ENCODE results near the gene RANBP6. TPM values are rescaled to one million over a fixed set of nuclear protein-coding genes. Genes with fewer than 3 reads are reported as not detected.
"Not testable (repeated sequence)": the region's sequence is repeated elsewhere in the genome, so short reads cannot be mapped to it uniquely, and the experiment has no call there.

Gene RANBP6
- 47.6 and 48.7 TPM in 2 replicates for polyA plus RNA-seq
- polyA minus RNA-seq, result 185 and 191 TPM in 2 replicates

DNA sequence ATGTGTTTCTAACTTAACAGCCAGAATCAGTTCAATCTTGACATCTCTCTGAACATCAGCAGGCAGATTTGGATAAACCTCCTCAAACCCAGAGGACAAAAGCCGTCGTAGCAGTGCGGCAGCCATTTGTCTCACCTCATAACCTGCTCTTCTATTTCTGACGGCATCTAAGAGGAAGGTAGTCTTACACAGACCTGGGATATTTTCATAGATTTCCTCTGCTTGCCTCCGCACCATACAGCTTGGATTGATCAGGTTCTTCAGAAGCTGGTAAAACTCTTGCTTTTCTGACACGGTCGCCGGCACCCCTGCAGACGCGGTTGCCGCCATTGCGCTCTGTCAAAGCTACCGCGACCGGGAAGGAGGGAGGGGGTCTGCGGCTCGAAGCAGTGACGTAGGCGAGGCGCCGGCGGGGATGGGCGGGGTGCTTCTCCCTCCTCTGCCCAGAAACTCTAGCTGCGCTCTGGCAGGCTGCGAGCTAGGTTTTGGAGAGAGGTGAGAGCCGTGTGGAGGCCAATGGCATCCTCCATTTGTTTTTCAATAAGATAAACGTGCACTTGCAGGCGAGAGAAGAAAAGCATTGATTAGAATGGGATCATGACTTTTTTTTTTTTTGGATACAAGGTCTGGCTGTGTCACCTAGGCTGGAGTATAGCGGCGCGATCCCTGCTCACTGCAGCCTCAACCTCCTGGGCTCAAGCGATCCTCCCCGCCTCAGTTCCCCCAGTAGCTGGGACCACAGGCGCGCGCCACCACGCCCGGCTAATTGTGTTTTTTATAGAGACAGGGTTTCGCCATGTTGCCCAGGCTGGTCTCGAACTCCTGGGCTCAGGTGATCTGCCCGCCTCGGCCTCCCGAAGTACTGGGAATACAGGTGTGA, at the start of gene RANBP6:
Gene RANBP6 (minus strand): TSS at position 347 of the 880 bp plus-strand sequence. CDS start 17 bp downstream, at position 330.
- Histone ChIP-seq H4K20me1 (ENCODE audit: insufficient read depth) (no peaks in the 10 kb centered on the region), H3K79me2 (replicated peaks; ENCODE audit: insufficient read depth, low read length) (peaks cover 48% of the 10 kb centered on the region), H3K36me3 (ENCODE audit: insufficient read depth, low read length) (no peaks in the 10 kb centered on the region), H3K27me3 (ENCODE audit: insufficient read depth, low read depth, low read length) (no peaks in the 10 kb centered on the region), H3K9me2 (ENCODE audit: insufficient read depth, low read length) (no peaks in the 10 kb centered on the region), H3F3A (ENCODE audit: insufficient read depth, low read length, poor library complexity, severe bottlenecking) (no peaks in the 10 kb centered on the region), H3K27ac (ENCODE audit: low read length) (peak within 1 kb of the TSS; percentile 83), H3K9me3 (ENCODE audit: low read length) (no peaks in the 10 kb centered on the region), H3K4me3 (ENCODE audit: low read length) (peak within 1 kb of the TSS; percentile 77), H3K9ac (ENCODE audit: low read length) (peak within 1 kb of the TSS; percentile 84), H3K4me2 (ENCODE audit: low read length) (peak within 1 kb of the TSS; percentile 98), H2AFZ (ENCODE audit: low read depth, low read length) (peak within 1 kb of the TSS; percentile 52)
- TF ChIP-seq REST (IDR thresholded peaks at IDR 0.05; ENCODE audit: borderline replicate concordance), result peak; percentile 81
- TF ChIP-seq MXI1 (conservative IDR thresholded peaks at IDR 0.05; ENCODE audit: poor library complexity, severe bottlenecking), result peak; percentile 84
- TF ChIP-seq TAF1 (IDR thresholded peaks at IDR 0.05; ENCODE audit: low read depth), result peak; percentile 62
- peak; percentile 30 for TF ChIP-seq RAD21 (conservative IDR thresholded peaks at IDR 0.05)
- TF ChIP-seq EZH2 (IDR thresholded peaks at IDR 0.05; ENCODE audit: borderline replicate concordance, insufficient read depth, low read length, poor library complexity, severe bottlenecking), result no peak
- peak; percentile 83 for TF ChIP-seq EP300 (conservative IDR thresholded peaks at IDR 0.05; ENCODE audit: poor library complexity, severe bottlenecking)
- peak; percentile 55 for TF ChIP-seq SMC3 (conservative IDR thresholded peaks at IDR 0.05; ENCODE audit: poor library complexity)
- peak; percentile 99 for TF ChIP-seq POLR2AphosphoS5 (IDR thresholded peaks at IDR 0.05)
- TF ChIP-seq, protein P1, sequence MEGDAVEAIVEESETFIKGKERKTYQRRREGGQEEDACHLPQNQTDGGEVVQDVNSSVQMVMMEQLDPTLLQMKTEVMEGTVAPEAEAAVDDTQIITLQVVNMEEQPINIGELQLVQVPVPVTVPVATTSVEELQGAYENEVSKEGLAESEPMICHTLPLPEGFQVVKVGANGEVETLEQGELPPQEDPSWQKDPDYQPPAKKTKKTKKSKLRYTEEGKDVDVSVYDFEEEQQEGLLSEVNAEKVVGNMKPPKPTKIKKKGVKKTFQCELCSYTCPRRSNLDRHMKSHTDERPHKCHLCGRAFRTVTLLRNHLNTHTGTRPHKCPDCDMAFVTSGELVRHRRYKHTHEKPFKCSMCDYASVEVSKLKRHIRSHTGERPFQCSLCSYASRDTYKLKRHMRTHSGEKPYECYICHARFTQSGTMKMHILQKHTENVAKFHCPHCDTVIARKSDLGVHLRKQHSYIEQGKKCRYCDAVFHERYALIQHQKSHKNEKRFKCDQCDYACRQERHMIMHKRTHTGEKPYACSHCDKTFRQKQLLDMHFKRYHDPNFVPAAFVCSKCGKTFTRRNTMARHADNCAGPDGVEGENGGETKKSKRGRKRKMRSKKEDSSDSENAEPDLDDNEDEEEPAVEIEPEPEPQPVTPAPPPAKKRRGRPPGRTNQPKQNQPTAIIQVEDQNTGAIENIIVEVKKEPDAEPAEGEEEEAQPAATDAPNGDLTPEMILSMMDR (IDR thresholded peaks at IDR 0.05; ENCODE audit: poor library complexity, severe bottlenecking), result no peak

DNA sequence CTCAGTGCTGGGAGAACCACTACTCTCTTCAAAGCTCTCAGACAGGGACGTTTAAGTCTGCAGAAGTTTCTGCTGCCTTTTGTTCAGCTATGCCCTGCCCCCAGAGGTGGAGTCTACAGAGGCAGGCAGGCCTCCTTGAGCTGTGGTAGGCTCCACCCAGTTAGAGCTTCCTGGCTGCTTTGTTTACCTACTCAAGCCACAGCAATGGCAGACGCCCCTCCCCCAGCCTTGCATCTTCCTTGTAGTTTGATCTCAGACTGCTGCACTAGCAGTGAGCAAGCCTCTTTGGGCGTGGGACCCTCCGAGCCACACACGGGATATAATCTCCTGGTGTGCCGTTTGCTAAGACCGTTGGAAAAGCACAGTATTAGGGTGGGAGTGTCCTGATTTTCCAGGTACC, 47.7 kb upstream of the RANBP6 start:
- H3K4me3 ChIP-seq (ENCODE audit: low read length); H3K27ac ChIP-seq (ENCODE audit: low read length); H2AFZ ChIP-seq (ENCODE audit: low read depth, low read length); H3K27me3 ChIP-seq (ENCODE audit: insufficient read depth, low read depth, low read length); H4K20me1 ChIP-seq (ENCODE audit: insufficient read depth); H3K9ac ChIP-seq (ENCODE audit: low read length); H3F3A ChIP-seq (ENCODE audit: insufficient read depth, low read length, poor library complexity, severe bottlenecking); H3K9me2 ChIP-seq (ENCODE audit: insufficient read depth, low read length); H3K79me2 ChIP-seq (replicated peaks; ENCODE audit: insufficient read depth, low read length); H3K36me3 ChIP-seq (ENCODE audit: insufficient read depth, low read length); H3K4me2 ChIP-seq (ENCODE audit: low read length); H3K9me3 ChIP-seq (ENCODE audit: low read length): not testable (repeated sequence)

All from neural cell (in vitro differentiated cells).